Measurements from ENCODE around the gene LRRFIP1. TPM values are rescaled to one million over a fixed set of nuclear protein-coding genes. Genes with fewer than 3 reads are reported as not detected.

The LRRFIP1 gene
- total and polyA plus RNA-seq, 2 of the 13 experiments (the other 11 are each of a cell fraction or from before 2014, with no cell fraction given): 15.9 to 40.5 TPM

DNA sequence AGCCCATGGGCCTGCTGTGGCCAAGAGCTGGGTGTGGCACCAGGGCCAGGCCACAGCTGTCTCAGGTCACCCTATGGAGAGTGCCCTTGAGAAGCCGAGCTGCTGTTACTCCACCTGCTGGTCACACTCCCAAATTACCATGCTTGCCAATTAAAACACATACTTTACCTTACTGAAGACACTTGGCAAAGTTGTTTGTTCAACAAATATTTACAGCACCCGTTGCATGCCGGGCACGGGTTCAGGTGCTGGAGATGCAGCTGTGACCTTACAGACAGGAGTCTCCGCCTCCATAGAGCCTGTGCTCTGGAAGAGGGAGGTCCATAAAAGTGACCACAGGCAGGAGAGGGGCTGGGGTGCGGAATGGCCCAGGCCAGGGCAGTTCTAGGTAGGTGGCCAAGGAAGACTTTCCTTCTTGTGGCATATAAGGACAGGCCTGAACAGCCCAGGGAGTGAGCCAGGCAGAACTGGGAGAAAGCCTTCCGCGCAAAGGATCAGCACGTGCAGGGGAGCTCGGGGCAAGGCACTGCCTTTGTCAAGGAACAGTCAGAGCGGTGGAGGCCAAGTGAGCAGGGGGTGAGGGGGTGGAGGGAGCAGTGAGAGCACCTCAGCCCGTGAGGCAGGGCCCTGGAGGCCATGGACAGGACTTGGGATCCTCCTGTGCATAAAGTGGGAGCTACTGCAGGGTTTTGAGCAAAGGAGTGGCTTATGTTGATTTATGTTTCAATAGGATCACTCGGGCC is 147.6 kb downstream of the LRRFIP1 start:
- peak; percentile 94 for FAIRE-seq
- CTCF ChIA-PET (ENCODE audit: low intra/inter-chr PET ratio, low total read pairs): interaction anchor here (0.8 to 2.2 kb wide), 3 partner anchors 102 to 263 kb away, joined by 3 to 7 read pairs (median 3); no protein-coding TSS in a partner anchor
- TF ChIP-seq, protein P1, sequence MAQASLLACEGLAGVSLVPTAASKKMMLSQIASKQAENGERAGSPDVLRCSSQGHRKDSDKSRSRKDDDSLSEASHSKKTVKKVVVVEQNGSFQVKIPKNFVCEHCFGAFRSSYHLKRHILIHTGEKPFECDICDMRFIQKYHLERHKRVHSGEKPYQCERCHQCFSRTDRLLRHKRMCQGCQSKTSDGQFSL (CRISPR knock-in tag; IDR thresholded peaks at IDR 0.05): no peak
- TF ChIP-seq ZNF274 (CRISPR knock-in tag; IDR thresholded peaks at IDR 0.05) (no peak), JDP2 (CRISPR knock-in tag; IDR thresholded peaks at IDR 0.05; ENCODE audit: borderline replicate concordance) (no peak), HNRNPLL (IDR thresholded peaks at IDR 0.05; ENCODE audit: low read depth, low read length, poor library complexity, severe bottlenecking) (no peak), KDM6A (CRISPR knock-in tag; IDR thresholded peaks at IDR 0.05; ENCODE audit: low read depth) (no peak), AGO1 (IDR thresholded peaks at IDR 0.05; ENCODE audit: low read depth, low read length, poor library complexity, severe bottlenecking) (no peak), ZNF775 (CRISPR knock-in tag; IDR thresholded peaks at IDR 0.05; ENCODE audit: borderline replicate concordance) (no peak), ZNF264 (CRISPR knock-in tag; IDR thresholded peaks at IDR 0.05) (no peak), ZNF234 (CRISPR knock-in tag; conservative IDR thresholded peaks at IDR 0.05) (no peak), ZNF598 (CRISPR knock-in tag; IDR thresholded peaks at IDR 0.05; ENCODE audit: borderline replicate concordance) (no peak; the same call in 1 of the 2 replicates), SRSF1 (optimal IDR thresholded peaks at IDR 0.05; ENCODE audit: low read depth, low read length) (no peak), CEBPG (CRISPR knock-in tag; IDR thresholded peaks at IDR 0.05) (no peak), ZNF160 (CRISPR knock-in tag; IDR thresholded peaks at IDR 0.05) (0 out of 2 replicates have a peak, but pooled peaks have one; percentile 42), ETV6 (CRISPR knock-in tag; conservative IDR thresholded peaks at IDR 0.05) (no peak), ZMYM3 (CRISPR knock-in tag; IDR thresholded peaks at IDR 0.05) (0 out of 2 replicates have a peak, but pooled peaks have one; percentile 24), ZNF891 (CRISPR knock-in tag; IDR thresholded peaks at IDR 0.05) (peak; percentile 18; the same call in 1 of the 2 replicates), MTA1 (CRISPR knock-in tag; IDR thresholded peaks at IDR 0.05; ENCODE audit: borderline replicate concordance) (peak; percentile 78; the same call in 1 of the 2 replicates)
- TF ChIP-seq, protein P2, sequence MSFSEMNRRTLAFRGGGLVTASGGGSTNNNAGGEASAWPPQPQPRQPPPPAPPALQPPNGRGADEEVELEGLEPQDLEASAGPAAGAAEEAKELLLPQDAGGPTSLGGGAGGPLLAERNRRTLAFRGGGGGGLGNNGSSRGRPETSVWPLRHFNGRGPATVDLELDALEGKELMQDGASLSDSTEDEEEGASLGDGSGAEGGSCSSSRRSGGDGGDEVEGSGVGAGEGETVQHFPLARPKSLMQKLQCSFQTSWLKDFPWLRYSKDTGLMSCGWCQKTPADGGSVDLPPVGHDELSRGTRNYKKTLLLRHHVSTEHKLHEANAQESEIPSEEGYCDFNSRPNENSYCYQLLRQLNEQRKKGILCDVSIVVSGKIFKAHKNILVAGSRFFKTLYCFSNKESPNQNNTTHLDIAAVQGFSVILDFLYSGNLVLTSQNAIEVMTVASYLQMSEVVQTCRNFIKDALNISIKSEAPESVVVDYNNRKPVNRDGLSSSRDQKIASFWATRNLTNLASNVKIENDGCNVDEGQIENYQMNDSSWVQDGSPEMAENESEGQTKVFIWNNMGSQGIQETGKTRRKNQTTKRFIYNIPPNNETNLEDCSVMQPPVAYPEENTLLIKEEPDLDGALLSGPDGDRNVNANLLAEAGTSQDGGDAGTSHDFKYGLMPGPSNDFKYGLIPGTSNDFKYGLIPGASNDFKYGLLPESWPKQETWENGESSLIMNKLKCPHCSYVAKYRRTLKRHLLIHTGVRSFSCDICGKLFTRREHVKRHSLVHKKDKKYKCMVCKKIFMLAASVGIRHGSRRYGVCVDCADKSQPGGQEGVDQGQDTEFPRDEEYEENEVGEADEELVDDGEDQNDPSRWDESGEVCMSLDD (CRISPR knock-in tag; IDR thresholded peaks at IDR 0.05; ENCODE audit: borderline replicate concordance): no peak
- TF ChIP-seq, protein P3, sequence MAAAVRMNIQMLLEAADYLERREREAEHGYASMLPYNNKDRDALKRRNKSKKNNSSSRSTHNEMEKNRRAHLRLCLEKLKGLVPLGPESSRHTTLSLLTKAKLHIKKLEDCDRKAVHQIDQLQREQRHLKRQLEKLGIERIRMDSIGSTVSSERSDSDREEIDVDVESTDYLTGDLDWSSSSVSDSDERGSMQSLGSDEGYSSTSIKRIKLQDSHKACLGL (CRISPR knock-in tag; IDR thresholded peaks at IDR 0.05): no peak
- TF ChIP-seq, protein P4, sequence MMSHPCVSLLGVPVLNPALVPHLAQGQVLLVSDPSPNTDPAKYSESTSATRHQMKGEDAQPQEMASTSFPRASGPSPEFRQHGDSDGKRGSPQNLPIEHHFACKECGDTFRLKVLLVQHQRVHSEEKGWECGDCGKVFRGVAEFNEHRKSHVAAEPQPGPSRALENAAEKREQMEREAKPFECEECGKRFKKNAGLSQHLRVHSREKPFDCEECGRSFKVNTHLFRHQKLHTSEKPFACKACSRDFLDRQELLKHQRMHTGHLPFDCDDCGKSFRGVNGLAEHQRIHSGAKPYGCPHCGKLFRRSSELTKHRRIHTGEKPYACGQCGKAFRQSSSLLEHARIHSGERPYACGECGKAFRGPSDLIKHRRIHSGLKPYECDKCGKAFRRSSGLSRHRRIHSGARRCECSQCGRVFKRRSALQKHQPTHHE (CRISPR knock-in tag; IDR thresholded peaks at IDR 0.05; ENCODE audit: borderline replicate concordance): no peak

More for the DNA sequence above, 147.6 kb downstream of the LRRFIP1 start:
- WGBS (ENCODE audit: low lambda C conversion rate): 64% methylated on average over 13 of the region's 13 CpGs
- no peaks in the 10 kb centered on the region for H3K79me2 ChIP-seq (ENCODE audit: insufficient read depth, low read length)
- no peak overlapping the region for H2AFZ ChIP-seq (ENCODE audit: low read length)
- no peak overlapping the region for H3K27ac ChIP-seq (ENCODE audit: extremely low read length, insufficient read depth, low read length)
- in situ Hi-C loops (cut with HindIII; ENCODE audit: extremely low pct_ligation_motif_present, low pct_unique_long_range_greater_than_20kb): no loop called here
- peaks cover 8% of the 10 kb centered on the region for H3K4me1 ChIP-seq (ENCODE audit: insufficient read depth, low read length)
- DNase-seq (ENCODE audit: low spot score) (peak; percentile 79), ATAC-seq (peak; percentile 97)
- intact Hi-C loops (cut with micrococcal nuclease; ENCODE audit: unreplicated experiment): loop anchor here (1.0 kb wide), 2 partner anchors 171 to 262 kb away; no protein-coding TSS in a partner anchor
- H4K20me1 ChIP-seq (ENCODE audit: insufficient read depth, low read length): no peaks in the 10 kb centered on the region
- BruUV-seq (replicated peaks): no TSS peak
- peaks cover 8 to 28% of the 10 kb centered on the region in 2 experiments; a peak in 4 of 5 replicates for H3K36me3 ChIP-seq (replicated peaks in 1 of 2; ENCODE audit: control insufficient read depth in 1 of 2, insufficient read depth in 2 of 2, low read length in 2 of 2)
- no peak overlapping the region for H3K4me3 ChIP-seq (replicated peaks in 1 of 3; ENCODE audit: insufficient read depth in 1 of 3, low read depth in 2 of 3, low read length in 3 of 3)
- no peak overlapping the region for H3K4me2 ChIP-seq (ENCODE audit: low read depth, low read length)
- POLR2A ChIA-PET: interaction anchor here (1.6 kb wide), 1 partner anchor 262 kb away, joined by 4 read pairs; no protein-coding TSS in a partner anchor
- no peaks in the 10 kb centered on the region for H3K27me3 ChIP-seq (ENCODE audit: control insufficient read depth in 1 of 2, insufficient read depth in 2 of 2, low read length in 2 of 2)
- H3K9ac ChIP-seq (ENCODE audit: insufficient read depth, low read depth, low read length): no peak overlapping the region
- H3K9me3 ChIP-seq (ENCODE audit: low read length): no peaks in the 10 kb centered on the region

Data from HepG2 (cell line).